ENCODE results near the gene ABCA13.

The ABCA13 gene

GRCh38 chr7:48209004-48209600, 37.8 kb downstream of the ABCA13 start:
- Histone ChIP-seq H2BK5ac (ENCODE audit: low read depth, low read length, poor library complexity, severe bottlenecking) (no peak overlapping the region), H2AFZ (ENCODE audit: low read depth, low read length) (no peak overlapping the region), H2AK5ac (ENCODE audit: low read length, severe bottlenecking) (no peak overlapping the region), H2BK12ac (ENCODE audit: low read length in 2 of 2) (no peak overlapping the region), H3K36me3 (ENCODE audit: control insufficient read depth in 1 of 2, insufficient read depth in 2 of 2, low read depth in 1 of 2, low read length in 2 of 2) (no peaks in the 10 kb centered on the region), H4K91ac (ENCODE audit: low read length) (no peak overlapping the region), H2BK15ac (ENCODE audit: low read depth, poor library complexity, severe bottlenecking) (no peak overlapping the region), H3K4ac (ENCODE audit: low read depth in 1 of 2, low read length in 2 of 2) (no peak overlapping the region), H3K9me3 (ENCODE audit: control insufficient read depth, low read length) (peaks cover 17% of the 10 kb centered on the region), H3K27me3 (ENCODE audit: control insufficient read depth in 1 of 2, insufficient read depth in 1 of 2, low read length in 2 of 2) (no peaks in the 10 kb centered on the region), H3K27ac (ENCODE audit: low read length, poor library complexity, severe bottlenecking) (no peak overlapping the region), H3K79me1 (replicated peaks; ENCODE audit: low read length, poor library complexity, severe bottlenecking) (no peaks in the 10 kb centered on the region), H3K18ac (ENCODE audit: low read depth in 1 of 2, low read length in 2 of 2) (no peak overlapping the region), H4K8ac (ENCODE audit: low read length) (no peak overlapping the region), H2BK120ac (ENCODE audit: low read depth, low read length) (no peak overlapping the region), H3K23ac (ENCODE audit: low read length in 2 of 2) (no peak overlapping the region), H3K4me2 (ENCODE audit: low read length, poor library complexity, severe bottlenecking) (no peak overlapping the region), H3K4me1 (ENCODE audit: control insufficient read depth, insufficient read depth, low read depth, low read length) (no peaks in the 10 kb centered on the region), H3K9ac (ENCODE audit: low read length) (no peak overlapping the region), H3K14ac (ENCODE audit: low read length in 2 of 2) (no peak overlapping the region), H3K4me3 (ENCODE audit: insufficient read depth in 1 of 2, low read depth in 1 of 2, low read length in 2 of 2) (no peak overlapping the region)
- 78% methylated on average over 1 of the region's 1 CpG for WGBS
- no peak for DNase-seq

GRCh38 chr7:48213226-48213625, 42.0 kb downstream of the ABCA13 start:
- H3K27ac ChIP-seq (ENCODE audit: low read length, poor library complexity, severe bottlenecking): no peak overlapping the region
- no peak overlapping the region for H3K23ac ChIP-seq (ENCODE audit: low read length in 2 of 2)
- no peak overlapping the region for H2BK5ac ChIP-seq (ENCODE audit: low read depth, low read length, poor library complexity, severe bottlenecking)
- no peak overlapping the region for H3K4ac ChIP-seq (ENCODE audit: low read depth in 1 of 2, low read length in 2 of 2)
- H3K9ac ChIP-seq (ENCODE audit: low read length): no peak overlapping the region
- H2AK5ac ChIP-seq (ENCODE audit: low read length, severe bottlenecking): no peak overlapping the region
- WGBS: 90% methylated on average over 1 of the region's 1 CpG
- H3K27me3 ChIP-seq (ENCODE audit: control insufficient read depth in 1 of 2, insufficient read depth in 1 of 2, low read length in 2 of 2): no peaks in the 10 kb centered on the region
- peaks cover 22% of the 10 kb centered on the region for H3K9me3 ChIP-seq (ENCODE audit: control insufficient read depth, low read length)
- H3K18ac ChIP-seq (ENCODE audit: low read depth in 1 of 2, low read length in 2 of 2): no peak overlapping the region
- no peak overlapping the region for H4K8ac ChIP-seq (ENCODE audit: low read length)
- DNase-seq: no peak
- H3K79me1 ChIP-seq (replicated peaks; ENCODE audit: low read length, poor library complexity, severe bottlenecking): no peaks in the 10 kb centered on the region
- H3K14ac ChIP-seq (ENCODE audit: low read length in 2 of 2): no peak overlapping the region
- no peaks in the 10 kb centered on the region for H3K4me1 ChIP-seq (ENCODE audit: control insufficient read depth, insufficient read depth, low read depth, low read length)
- H2BK120ac ChIP-seq (ENCODE audit: low read depth, low read length): no peak overlapping the region
- no peak overlapping the region for H2BK12ac ChIP-seq (ENCODE audit: low read length in 2 of 2)
- H2BK15ac ChIP-seq (ENCODE audit: low read depth, poor library complexity, severe bottlenecking): no peak overlapping the region
- H2AFZ ChIP-seq (ENCODE audit: low read depth, low read length): no peak overlapping the region
- no peaks in the 10 kb centered on the region for H3K36me3 ChIP-seq (ENCODE audit: control insufficient read depth in 1 of 2, insufficient read depth in 2 of 2, low read depth in 1 of 2, low read length in 2 of 2)
- H4K91ac ChIP-seq (ENCODE audit: low read length): no peak overlapping the region
- H3K4me3 ChIP-seq (ENCODE audit: insufficient read depth in 1 of 2, low read depth in 1 of 2, low read length in 2 of 2): no peak overlapping the region
- H3K4me2 ChIP-seq (ENCODE audit: low read length, poor library complexity, severe bottlenecking): no peak overlapping the region

- WGBS: 75% methylated on average over 1 of the region's 1 CpG
- no peak overlapping the region for H3K4me3 ChIP-seq (ENCODE audit: insufficient read depth in 1 of 2, low read depth in 1 of 2, low read length in 2 of 2)
- no peak overlapping the region for H2BK5ac ChIP-seq (ENCODE audit: low read depth, low read length, poor library complexity, severe bottlenecking)
- no peaks in the 10 kb centered on the region for H3K79me1 ChIP-seq (replicated peaks; ENCODE audit: low read length, poor library complexity, severe bottlenecking)
- no peak overlapping the region for H2BK120ac ChIP-seq (ENCODE audit: low read depth, low read length)
- peaks cover 5% of the 10 kb centered on the region for H3K9me3 ChIP-seq (ENCODE audit: control insufficient read depth, low read length)
- H4K91ac ChIP-seq (ENCODE audit: low read length): no peak overlapping the region
- no peak overlapping the region for H3K23ac ChIP-seq (ENCODE audit: low read length in 2 of 2)
- no peak overlapping the region for H2BK15ac ChIP-seq (ENCODE audit: low read depth, poor library complexity, severe bottlenecking)
- DNase-seq: no peak
- no peak overlapping the region for H3K4ac ChIP-seq (ENCODE audit: low read depth in 1 of 2, low read length in 2 of 2)
- H2BK12ac ChIP-seq (ENCODE audit: low read length in 2 of 2): no peak overlapping the region
- H3K18ac ChIP-seq (ENCODE audit: low read depth in 1 of 2, low read length in 2 of 2): no peak overlapping the region
- no peak overlapping the region for H3K9ac ChIP-seq (ENCODE audit: low read length)
- no peak overlapping the region for H3K4me2 ChIP-seq (ENCODE audit: low read length, poor library complexity, severe bottlenecking)
- H3K4me1 ChIP-seq (ENCODE audit: control insufficient read depth, insufficient read depth, low read depth, low read length): no peaks in the 10 kb centered on the region
- no peaks in the 10 kb centered on the region for H3K36me3 ChIP-seq (ENCODE audit: control insufficient read depth in 1 of 2, insufficient read depth in 2 of 2, low read depth in 1 of 2, low read length in 2 of 2)
- H4K8ac ChIP-seq (ENCODE audit: low read length): no peak overlapping the region
- no peak overlapping the region for H3K27ac ChIP-seq (ENCODE audit: low read length, poor library complexity, severe bottlenecking)
- H3K14ac ChIP-seq (ENCODE audit: low read length in 2 of 2): no peak overlapping the region
- no peak overlapping the region for H2AFZ ChIP-seq (ENCODE audit: low read depth, low read length)
- peaks cover 0 to 4% of the 10 kb centered on the region in 2 experiments for H3K27me3 ChIP-seq (ENCODE audit: control insufficient read depth in 1 of 2, insufficient read depth in 1 of 2, low read length in 2 of 2)
- H2AK5ac ChIP-seq (ENCODE audit: low read length, severe bottlenecking): no peak overlapping the region
Measured at GRCh38 chr7:48217266-48217665, 46.0 kb downstream of the ABCA13 start.

- no peak overlapping the region for H2AK5ac ChIP-seq (ENCODE audit: low read length, severe bottlenecking)
- H3K4me1 ChIP-seq (ENCODE audit: control insufficient read depth, insufficient read depth, low read depth, low read length): no peaks in the 10 kb centered on the region
- peaks cover 5% of the 10 kb centered on the region for H3K9me3 ChIP-seq (ENCODE audit: control insufficient read depth, low read length)
- no peak for DNase-seq
- no peak overlapping the region for H2BK12ac ChIP-seq (ENCODE audit: low read length in 2 of 2)
- H2BK120ac ChIP-seq (ENCODE audit: low read depth, low read length): no peak overlapping the region
- H3K4me3 ChIP-seq (ENCODE audit: insufficient read depth in 1 of 2, low read depth in 1 of 2, low read length in 2 of 2): no peak overlapping the region
- H3K18ac ChIP-seq (ENCODE audit: low read depth in 1 of 2, low read length in 2 of 2): no peak overlapping the region
- no peak overlapping the region for H3K23ac ChIP-seq (ENCODE audit: low read length in 2 of 2)
- H3K79me1 ChIP-seq (replicated peaks; ENCODE audit: low read length, poor library complexity, severe bottlenecking): no peaks in the 10 kb centered on the region
- no peak overlapping the region for H3K4ac ChIP-seq (ENCODE audit: low read depth in 1 of 2, low read length in 2 of 2)
- H3K9ac ChIP-seq (ENCODE audit: low read length): no peak overlapping the region
- no peak overlapping the region for H2AFZ ChIP-seq (ENCODE audit: low read depth, low read length)
- no peak overlapping the region for H4K91ac ChIP-seq (ENCODE audit: low read length)
- H2BK15ac ChIP-seq (ENCODE audit: low read depth, poor library complexity, severe bottlenecking): no peak overlapping the region
- no peak overlapping the region for H3K4me2 ChIP-seq (ENCODE audit: low read length, poor library complexity, severe bottlenecking)
- no peaks in the 10 kb centered on the region for H3K36me3 ChIP-seq (ENCODE audit: control insufficient read depth in 1 of 2, insufficient read depth in 2 of 2, low read depth in 1 of 2, low read length in 2 of 2)
- H3K27me3 ChIP-seq (ENCODE audit: control insufficient read depth in 1 of 2, insufficient read depth in 1 of 2, low read length in 2 of 2): peaks cover 0 to 4% of the 10 kb centered on the region in 2 experiments
- H4K8ac ChIP-seq (ENCODE audit: low read length): no peak overlapping the region
- H3K14ac ChIP-seq (ENCODE audit: low read length in 2 of 2): no peak overlapping the region
- H2BK5ac ChIP-seq (ENCODE audit: low read depth, low read length, poor library complexity, severe bottlenecking): no peak overlapping the region
- no peak overlapping the region for H3K27ac ChIP-seq (ENCODE audit: low read length, poor library complexity, severe bottlenecking)
Measured at GRCh38 chr7:48217753-48218152, 46.5 kb downstream of the ABCA13 start.
